Left lobe of liver (tissue), 2 donors: ENCODE results near the gene FKBP14. TPM values are rescaled to one million over a fixed set of nuclear protein-coding genes. Genes with fewer than 3 reads are reported as not detected.
"Not testable (repeated sequence)": the region's sequence is repeated elsewhere in the genome, so short reads cannot be mapped to it uniquely, and the experiment has no call there.

Experiments
- ATAC-seq: fragments of 200-7000 bp; cut with Tn5 transposase; one replicate; pipeline ENCODE4 v1.9.1; 2020; ENCODE audit warnings: mild to moderate bottlenecking, moderate library complexity
- DNase-seq: peaks from one replicate; pipeline ENCODE4 v3.0.0-alpha.2; 2020; ENCODE audit warnings: low spot score
- total RNA-seq: library from RNA; stranded (reverse); gene quantifications from one replicate; pipeline ENCODE4 v1.2.1, GENCODE V29; 2021
- donor health status: DM: no; HTN: no; CAD: no; lungs with moderate emphysema.
- donor health status: DM: no; HTN: yes; CAD: no.

The FKBP14 gene, protein sequence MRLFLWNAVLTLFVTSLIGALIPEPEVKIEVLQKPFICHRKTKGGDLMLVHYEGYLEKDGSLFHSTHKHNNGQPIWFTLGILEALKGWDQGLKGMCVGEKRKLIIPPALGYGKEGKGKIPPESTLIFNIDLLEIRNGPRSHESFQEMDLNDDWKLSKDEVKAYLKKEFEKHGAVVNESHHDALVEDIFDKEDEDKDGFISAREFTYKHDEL
- total RNA-seq = 4.9 TPM

DNA sequence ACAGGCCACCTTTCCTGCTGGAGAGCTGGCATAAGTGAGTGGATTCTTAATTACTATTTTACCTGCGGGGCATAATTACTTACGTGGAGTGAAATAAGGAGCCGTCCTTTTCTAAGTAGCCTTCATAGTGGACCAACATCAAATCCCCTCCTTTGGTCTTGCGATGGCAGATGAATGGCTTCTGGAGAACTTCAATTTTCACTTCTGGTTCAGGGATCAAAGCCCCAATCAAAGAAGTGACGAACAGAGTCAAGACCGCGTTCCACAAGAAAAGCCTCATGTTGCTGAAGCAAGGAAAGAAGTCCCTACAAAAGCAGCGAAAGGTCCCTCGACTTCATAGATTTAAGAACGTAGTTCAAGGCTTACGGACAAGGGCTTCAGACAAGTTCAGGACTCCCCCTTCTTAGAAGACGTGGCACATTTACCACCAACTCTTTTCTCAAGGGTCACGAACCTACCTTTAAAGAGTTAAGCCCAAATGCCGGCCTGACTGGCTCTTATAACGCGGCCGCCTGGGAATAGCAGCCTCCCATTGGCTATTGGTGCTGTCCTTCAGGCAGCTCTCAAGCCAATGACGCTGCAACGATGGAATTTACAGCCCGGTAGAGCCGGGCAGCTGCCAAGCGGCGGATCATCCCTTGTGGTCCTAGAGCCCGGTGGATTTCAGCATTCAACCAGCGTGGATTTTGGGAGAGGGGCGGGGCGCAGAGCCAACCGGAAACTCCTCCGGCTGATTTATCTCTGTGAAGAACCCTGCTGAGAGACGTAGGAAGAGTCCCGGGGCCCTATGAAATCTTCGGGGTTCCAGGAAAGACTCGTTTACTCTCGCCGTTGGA, at the start of gene FKBP14:
TSS of gene FKBP14 (minus strand) at position 474 of the 836 bp plus-strand sequence. CDS start at position 280, 194 bp downstream.
- ATAC-seq = peak; percentile 80

DNA sequence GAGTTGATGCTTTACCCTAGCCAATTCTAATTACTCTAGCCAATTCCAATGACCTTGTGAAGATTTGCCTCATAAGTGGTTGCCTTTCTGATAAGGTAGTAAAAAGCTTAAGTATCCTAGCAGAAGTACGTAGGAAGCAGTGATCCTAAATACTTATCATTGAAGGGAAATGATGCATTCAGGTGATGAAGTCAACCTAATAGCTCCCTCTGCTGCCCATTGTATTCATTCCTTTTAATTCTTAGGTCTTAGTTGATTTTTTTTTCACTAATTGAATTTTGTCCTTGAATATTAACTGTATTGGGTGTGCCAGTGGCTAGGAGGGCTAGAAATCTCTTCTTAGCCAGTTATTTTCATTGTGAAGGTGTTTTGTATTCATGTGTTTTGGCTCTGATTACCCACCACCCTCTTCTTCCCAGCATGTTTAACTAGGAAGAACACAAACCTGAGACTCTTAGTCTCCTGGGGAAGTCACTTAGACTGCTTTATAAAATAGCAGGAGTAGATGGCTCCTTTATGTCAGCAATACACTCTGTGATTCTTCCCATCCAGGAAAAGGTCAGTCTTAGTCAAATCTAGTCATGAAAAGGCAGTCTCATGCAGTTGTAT, 48.0 kb upstream of the FKBP14 start:
- ATAC-seq = peak; percentile 76
- no peak for DNase-seq

More for the DNA sequence above, at the start of gene FKBP14:
- peak; percentile 99 for DNase-seq

GRCh38 chr7:30072735-30073134, 46.2 kb upstream of the FKBP14 start:
- ATAC-seq = no peak

GRCh38 chr7:30070052-30070451, 43.5 kb upstream of the FKBP14 start:
- ATAC-seq = no peak
- DNase-seq = no peak

More at GRCh38 chr7:30072735-30073134, 46.2 kb upstream of the FKBP14 start:
- no peak for DNase-seq

- DNase-seq (no peak), ATAC-seq (no peak)
These were observed 42.8 kb upstream of the FKBP14 start for GRCh38 chr7:30069096-30069867.

- ATAC-seq = peak; percentile 57
- DNase-seq = no peak
These were observed 41.6 kb upstream of the FKBP14 start for GRCh38 chr7:30068117-30068516.

GRCh38 chr7:30066687-30067086, 40.2 kb upstream of the FKBP14 start:
- ATAC-seq (no peak), DNase-seq (no peak)

DNA sequence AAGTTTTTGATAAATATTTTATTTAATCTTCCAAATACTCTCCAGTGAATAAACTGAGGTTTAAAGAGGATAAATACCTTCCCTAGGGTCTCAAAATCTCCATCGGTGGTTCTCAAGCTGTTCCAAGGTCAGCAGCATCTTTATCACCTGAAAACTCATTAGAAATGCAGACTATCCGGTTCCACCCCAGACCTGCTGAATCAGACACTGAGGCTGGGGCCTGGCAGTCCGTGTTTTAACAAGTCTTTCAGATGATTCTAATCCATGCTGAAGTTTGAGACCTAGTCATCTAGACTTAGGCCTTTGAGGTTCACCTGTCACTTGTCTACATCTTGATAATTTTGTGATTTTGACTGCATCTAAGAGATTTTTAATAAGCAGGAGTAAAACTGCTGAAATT, 39.2 kb upstream of the FKBP14 start:
- no peak for ATAC-seq
- DNase-seq = no peak

DNA sequence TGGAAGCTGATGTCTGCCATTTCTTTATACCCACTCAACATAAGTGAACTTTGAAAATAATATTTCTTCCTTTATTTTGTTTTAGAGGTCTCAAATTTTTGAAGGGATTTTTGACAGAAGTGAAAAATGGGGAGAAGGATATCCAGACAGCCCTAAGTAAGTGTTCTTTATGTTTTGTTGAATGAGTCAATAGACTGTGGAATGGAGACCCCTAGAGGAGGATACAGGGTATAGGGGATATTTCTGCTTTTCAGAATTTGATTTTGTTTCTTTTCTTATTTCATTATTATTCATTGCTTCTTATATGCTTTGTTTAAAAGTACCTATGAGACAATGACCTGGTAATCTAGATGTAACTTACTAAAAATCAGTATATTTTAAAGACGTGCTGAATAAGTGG, 36.1 kb upstream of the FKBP14 start:
- ATAC-seq (peak; percentile 72), DNase-seq (no peak)

GRCh38 chr7:30061786-30062185, 35.3 kb upstream of the FKBP14 start:
- peak; percentile 97 for ATAC-seq
- DNase-seq = not testable (repeated sequence)

DNA sequence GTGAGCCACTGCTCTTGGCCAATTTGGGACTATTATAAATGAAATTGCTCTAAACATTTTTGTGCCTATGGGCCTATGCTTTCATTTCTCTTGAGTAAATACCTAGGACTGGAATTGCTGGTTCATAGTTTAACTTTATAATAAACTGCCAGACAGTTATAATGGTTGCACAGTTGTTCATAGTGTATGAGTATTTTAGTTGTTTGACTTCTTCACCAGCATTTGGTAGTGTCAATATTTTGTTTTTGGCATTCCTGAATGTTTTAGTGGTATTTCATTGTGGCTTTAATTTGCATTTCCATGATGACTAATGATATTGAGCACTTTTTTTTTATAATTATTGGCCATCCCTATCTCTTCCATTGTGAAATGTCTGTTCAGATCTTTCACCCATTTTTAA, 31.2 kb upstream of the FKBP14 start:
- ATAC-seq (no peak), DNase-seq (no peak)

DNA sequence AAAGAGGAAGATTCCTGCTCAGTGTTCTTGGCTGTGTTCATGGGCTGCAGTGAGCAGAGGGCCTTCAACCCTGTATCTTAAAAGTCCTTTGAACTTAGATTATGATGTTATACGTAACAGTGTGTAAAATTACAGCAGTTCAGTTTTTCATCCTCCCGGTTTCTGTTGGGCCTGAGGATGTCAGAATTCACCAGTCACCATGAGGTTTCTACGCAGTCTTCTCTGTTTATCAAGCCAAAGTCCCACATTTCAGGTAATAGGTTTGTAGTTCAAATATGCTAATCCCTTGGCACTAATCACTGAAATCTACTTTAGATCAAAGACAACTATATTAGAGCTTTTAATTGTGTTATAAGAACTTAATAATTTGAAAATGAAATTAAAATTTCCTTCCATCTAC, 26.6 kb upstream of the FKBP14 start:
- peak; percentile 58 for ATAC-seq

DNA sequence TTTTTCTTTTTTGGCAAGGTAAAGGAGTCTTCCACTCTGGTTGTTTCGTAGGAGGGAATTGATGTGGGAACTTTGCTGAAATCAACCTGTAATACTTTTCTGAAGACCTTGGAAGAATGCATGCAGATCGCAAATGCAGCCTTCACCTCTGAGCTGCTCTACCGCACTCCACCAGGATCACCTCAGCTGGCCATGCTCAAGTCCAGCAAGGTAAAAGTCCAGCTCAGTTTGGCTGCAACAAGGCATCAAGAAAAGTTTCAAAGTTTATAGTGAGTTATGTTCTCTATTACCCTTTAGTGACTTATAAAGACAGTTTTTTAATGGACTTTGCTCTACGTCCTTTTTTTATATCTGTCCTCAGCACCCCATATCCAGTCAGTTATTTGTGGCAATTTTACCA, 22.7 kb upstream of the FKBP14 start:
- peak; percentile 90 for ATAC-seq
- DNase-seq = peak; percentile 63

More for the DNA sequence above, 26.6 kb upstream of the FKBP14 start:
- DNase-seq = no peak

- no peak for ATAC-seq
- no peak for DNase-seq
These were observed 22.1 kb upstream of the FKBP14 start for GRCh38 chr7:30048582-30048981.

DNA sequence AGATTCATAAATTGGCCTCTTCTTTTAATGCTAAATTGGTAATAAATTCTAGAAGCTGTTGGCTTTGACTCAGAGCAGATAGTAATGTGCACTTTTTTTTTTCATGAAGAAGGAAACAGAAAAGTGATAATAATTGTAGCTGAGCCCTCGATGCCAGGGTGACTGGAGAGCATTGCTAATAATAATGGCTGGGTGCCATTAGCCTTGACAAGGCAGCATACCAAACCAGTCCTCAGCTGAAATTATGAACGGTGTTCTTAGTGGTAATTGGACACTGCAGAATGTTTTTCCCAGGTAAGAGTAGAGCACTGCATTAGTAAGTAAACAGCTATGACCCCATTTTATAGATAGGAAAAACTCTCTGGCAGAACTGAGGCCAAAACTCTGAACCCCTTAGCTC, 20.6 kb upstream of the FKBP14 start:
- ATAC-seq = peak; percentile 16
- DNase-seq = no peak

DNA sequence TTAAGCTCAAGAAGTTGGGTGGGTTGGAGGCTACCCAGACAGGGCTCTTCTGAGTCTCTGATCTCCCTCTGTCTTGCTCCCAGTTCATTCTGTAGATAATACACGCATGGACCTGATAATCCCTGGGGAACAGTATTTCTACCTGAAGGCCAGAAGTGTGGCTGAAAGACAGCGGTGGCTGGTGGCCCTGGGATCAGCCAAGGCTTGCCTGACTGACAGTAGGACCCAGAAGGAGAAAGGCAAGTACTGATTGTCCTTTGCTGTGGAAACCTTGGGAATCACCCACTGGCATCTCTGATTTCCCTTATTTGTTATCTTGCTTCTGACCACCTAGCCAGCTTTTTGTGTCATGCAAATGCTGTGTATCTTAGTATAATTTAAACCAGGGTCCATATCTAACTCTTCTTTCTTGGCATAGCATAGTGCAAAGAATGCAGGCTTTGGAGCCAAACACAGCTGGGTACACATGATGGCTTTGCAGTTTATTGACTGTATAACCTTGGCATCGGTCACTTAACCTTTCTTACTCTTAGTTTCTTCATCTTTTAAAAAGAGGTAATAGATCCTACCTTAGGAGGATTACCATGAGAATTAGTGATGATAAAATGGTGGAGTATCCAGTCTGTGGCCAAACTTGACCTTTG, 19.7 kb upstream of the FKBP14 start:
- DNase-seq = no peak

DNA sequence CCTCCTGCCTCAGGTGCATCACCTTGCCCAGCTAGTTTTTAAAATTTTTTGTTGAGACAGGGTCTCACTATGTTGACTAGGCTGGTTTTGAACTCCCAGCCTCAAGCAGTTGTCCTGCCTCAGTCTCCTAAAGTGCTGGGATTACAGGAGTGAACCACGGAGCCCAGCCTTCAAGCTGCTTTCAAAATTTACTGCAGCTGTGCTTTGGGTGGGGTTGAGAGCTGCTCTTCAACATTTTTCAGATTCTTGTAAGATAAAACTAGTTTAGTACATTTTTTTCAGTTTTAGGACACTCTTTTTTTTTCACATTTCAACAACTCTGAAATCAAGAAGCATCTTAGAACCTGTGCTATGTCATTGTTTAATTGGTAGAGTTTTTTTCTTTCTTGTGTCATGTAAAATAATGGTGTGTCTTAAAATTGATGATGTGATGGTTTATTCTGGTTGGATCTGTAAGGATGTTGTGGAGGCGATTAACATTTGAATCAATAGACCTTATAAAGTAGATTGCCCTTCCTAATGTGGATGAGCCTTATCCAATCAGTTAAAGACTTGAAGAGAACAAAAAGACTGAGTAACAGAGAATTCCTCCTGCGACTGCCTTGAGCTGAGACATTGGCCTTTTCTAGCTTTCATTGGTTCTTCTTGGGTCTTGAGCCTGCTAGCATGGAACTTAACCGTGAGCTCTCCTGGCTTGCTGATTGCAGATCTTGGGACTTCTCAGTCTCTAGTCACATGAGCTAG, 15.2 kb upstream of the FKBP14 start:
- DNase-seq (no peak), ATAC-seq (no peak)

More for the DNA sequence above, 19.7 kb upstream of the FKBP14 start:
- peak; percentile 80 for ATAC-seq

GRCh38 chr7:30040938-30041337, 14.4 kb upstream of the FKBP14 start:
- no peak for DNase-seq
- no peak for ATAC-seq

GRCh38 chr7:30038196-30038980, 11.9 kb upstream of the FKBP14 start:
- ATAC-seq (no peak), DNase-seq (no peak)
